Activated CD8-positive, alpha-beta memory T cell treated with anti-CD3 and anti-CD28 coated beads, Interleukin-2, amount 50 U/mL, for 24 hours (primary cell): ENCODE measurements around the gene SYDE1.
A peak's percentile ranks its signal among the peaks of the same experiment; 100 is the strongest.

Source experiments
- DNase-seq: peaks from one replicate; pipeline ENCODE4 v3.0.0-alpha.2; 2020; ENCODE audit errors: extremely low read depth

SYDE1 gene

DNA sequence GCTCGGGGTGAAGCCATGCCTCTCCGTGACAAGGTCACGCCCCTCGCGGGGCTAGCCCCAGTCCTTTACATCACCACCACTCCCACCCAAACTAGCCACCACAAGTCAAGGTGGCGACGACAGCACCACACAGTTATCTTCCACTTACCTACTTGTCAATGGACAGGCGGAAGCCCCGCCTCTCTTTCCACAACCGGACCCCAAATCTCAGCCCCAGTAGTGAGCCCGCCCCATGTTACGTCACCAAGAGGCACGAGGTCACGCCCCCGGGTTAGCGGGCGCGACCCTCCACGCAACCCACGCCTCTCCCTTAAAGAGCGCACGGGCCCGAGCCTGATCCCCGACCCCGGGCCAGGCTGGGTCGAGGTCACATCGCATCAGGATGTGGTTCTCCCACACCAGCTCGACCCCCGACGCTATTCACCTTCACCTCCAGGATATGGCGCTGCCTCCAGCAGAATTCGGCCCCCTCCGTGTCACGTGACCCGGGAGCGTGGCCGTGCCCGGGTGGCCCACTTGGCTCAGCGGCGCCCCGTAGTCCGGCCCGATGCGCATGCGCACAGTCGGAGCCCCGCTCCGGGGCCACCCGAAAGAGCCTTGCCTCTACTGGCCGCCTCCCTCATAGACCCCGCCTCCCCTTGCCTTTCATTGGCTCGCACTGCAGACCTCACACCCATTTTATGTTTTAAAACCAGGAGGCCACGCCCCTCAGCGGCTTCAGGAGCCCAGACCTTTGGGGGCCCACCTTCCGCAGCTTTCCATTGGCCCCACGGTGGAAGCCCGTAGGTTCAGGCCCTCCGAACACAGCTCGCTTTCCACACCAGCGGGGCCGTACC, 18.2 kb downstream of the SYDE1 start:
- DNase-seq = peak; percentile 96

DNA sequence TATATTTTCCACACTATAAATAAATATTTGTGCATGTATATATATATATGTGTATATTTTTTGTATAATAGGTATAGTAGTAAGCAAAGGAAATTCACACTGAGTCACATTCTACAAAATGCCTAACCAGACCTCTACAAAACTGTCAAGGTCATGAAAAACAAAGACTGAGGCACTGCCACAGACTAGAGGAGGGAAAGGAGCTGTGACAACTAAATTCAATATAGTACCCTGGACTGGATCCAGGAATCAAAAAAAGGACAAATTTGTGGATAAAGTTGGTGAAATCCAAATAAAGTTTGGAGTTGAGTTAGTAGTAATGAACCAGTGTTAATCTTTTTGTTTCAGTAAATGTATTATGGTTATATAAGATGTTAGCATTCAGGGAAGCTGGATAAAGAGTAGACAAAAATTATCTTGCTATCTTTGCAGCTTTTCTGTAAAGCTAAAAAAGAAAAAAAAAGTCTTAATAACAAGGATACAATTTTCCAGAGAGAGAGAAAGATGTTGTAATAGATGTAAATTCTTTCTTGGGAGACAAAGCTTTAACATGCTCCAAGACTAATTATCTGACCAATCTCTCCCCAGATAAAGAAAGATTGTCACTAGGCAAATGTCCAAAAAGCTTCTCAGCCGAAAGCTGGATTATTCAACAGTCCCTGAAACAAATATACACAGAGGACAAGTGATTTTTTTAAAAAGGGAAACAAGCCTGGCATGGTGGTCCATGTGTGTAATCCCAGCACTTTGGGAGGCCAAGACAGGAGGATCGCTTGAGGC, 19.1 kb downstream of the SYDE1 start:
- no peak for DNase-seq

DNA sequence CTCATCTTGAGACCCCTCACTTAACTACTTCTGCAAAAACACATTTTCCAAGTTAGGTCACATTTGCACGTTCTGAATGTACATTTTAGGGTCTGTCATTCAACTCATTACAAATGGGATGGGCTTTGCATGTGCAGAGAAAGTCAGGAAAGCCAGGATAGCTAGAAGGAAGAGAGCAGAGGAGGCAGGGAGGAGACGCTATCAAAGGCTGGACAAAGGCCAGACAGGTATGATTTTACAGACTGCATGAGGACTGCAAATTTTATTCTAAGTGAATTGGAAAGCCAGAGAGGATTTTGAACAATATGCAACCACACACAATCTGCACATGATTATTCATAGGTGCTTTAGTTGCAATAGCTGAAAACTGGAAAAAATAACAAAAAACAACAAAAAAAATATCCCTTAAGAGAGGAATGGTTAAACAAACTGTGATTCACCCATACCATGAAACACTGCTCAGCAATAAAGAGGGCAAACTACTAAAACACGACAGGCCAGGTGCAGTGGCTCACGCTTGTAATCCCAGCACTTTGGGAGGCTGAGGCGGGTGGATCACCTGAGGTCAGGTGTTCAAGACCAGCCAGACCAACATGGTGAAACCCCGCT, 21.1 kb downstream of the SYDE1 start:
- no peak for DNase-seq

DNA sequence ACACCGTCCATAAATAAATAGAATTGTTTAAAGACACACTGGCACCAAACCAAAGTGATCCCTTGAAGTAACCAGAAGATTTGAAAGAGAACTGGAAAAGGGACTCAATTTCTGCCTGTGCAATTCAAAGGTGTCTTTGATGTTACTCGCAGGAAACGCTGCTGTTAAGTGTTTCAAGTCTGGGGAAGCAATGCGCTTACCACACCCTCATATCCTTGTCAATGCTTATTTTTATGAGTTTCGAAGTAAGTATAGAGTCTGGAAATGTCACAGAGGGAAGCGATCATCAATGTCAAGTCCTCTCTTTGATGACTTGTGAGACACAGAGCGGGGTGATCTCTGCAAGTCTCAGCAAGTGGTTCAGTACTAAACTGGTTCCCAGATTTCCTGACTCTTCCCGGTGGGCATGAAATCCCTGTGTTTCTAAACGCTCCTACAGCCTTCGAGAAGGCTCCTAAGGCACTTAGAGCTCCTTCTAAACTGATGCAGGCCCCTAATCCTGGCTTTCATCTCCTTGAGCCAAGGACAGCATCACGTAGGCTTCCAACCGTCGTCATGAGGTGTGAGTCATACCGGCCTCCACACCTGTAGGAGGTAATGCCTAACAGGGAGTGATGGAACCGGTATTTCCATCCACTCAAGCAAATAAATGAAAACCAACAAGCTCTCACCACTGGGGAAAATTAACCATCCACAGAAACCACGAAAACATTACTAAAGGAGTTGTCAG, 22.8 kb downstream of the SYDE1 start:
- no peak for DNase-seq

- no peak for DNase-seq
Measured at GRCh38 chr19:15136234-15136954, 29.2 kb downstream of the SYDE1 start.

DNA sequence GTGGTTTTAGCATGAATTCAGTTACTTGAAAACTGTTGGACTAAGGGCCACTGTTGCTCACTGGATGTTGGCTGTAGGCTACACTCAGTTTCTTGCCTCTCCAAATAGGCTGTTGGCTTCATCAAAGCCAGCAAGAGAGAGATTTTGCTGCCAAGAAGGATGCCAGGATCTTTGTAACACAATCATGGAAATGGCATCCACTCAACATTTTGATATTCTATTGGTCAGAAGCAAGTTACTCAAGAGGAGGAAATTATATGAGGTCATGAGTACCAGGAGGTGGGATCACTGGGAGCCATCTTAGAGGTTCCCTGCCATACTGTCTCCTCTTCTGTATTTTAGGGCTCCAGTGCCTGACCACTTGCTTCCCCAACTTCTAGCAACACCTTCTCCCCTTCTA, 30.6 kb downstream of the SYDE1 start:
- DNase-seq = no peak

DNA sequence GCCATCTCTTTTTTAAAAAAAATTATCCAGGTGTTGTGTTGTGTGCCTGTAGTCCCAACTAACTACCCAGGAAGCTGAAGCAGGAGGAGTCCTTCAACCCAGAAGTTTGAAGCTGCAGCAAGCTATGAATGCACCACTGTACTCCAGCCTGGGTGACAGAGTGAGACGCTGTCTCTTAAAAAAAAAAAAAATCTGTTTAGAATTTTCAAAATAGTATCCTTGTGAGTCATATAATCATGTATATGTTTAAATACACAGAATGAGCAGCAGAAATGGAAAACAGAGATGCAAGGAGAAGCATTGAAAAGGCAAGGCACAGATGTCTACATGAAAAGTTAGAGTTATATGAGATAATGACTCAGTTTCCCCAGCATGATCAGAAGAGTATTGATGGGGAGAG, 31.2 kb downstream of the SYDE1 start:
- DNase-seq = no peak

DNA sequence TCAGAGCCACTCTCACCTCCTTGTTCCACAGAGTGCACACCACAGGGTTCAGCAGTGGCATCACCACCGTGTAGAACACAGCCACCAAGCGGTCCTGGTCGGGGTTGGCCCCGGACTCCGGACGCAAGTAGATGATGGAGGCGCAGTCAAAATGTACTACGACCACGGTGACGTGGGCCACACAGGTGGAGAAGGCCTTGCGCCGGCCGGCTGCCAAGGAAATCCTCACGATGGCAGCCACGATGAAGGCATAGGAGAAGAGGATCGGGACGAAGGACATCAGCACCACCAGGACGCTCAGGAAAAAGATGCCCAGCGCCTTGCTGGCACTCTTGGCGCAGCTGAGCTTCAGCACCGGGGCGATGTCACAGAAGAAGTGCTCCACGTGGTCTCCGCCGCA, 33.9 kb downstream of the SYDE1 start:
- no peak for DNase-seq

GRCh38 chr19:15142313-15142712, 35.1 kb downstream of the SYDE1 start:
- DNase-seq = no peak

- no peak for DNase-seq
Measured at GRCh38 chr19:15144046-15144646, 36.9 kb downstream of the SYDE1 start.

DNA sequence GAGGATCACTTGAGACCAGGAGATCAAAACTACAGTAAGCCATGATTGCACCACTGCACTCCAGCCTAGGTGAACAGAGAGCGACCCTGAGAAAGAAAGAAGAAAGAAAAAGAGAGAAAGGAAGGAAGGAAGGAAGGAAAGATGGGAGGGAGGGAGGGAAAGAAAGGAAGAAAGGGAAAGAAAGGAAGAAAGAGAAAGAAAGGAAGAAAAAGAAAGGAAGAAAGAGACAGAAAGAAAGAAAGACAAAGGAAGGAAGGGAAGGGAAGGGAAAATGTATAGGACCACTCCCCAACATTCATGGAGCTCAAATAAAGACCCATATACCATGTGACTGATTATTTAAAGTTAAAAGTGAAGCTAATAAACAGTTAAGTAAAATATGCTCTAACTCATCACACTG, 39.9 kb downstream of the SYDE1 start:
- no peak for DNase-seq

GRCh38 chr19:15149737-15150136, 42.5 kb downstream of the SYDE1 start:
- DNase-seq = no peak

- no peak for DNase-seq
Measured at GRCh38 chr19:15154002-15154612, 46.9 kb downstream of the SYDE1 start.

- DNase-seq = no peak
Measured at GRCh38 chr19:15155296-15155695, 48.1 kb downstream of the SYDE1 start.

DNA sequence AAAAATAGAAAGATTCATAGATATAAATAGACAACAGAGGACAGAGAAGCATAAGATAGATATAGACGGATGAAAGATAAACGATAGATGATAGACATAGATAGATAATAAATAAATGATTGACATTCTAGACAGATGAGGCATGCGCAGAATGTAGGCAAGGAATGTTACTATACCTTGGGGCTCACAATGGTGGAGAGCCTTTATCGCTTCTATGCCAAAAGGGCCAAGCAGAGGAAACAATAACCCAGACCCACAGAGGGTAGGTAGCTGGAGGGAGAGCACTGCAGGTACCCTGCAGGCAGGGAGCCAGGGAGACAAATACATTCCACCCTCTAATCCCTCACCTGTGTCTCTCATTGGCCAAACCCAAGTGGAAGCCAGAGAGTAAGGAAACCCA, 49.2 kb downstream of the SYDE1 start:
- DNase-seq = no peak

DNA sequence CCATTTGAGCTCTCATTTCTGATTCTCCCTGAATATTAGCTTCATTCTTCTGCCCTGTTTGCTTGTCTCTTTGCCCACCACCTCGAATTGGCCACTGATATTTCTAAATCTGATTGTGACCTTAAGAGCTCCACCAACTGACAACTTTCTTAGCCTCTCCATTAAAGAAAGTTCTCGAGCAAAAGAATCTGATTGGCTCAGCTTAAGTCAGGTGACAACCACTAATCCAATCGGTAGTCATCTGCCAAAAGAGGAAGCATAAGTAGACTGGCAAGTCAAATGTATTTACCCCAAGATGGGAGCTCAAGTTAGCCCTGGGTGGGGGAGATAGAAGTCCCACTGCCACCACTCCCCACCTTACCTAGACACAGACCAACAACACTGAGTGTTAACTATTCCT, 52.0 kb downstream of the SYDE1 start:
- DNase-seq = no peak

- DNase-seq = no peak
Measured at GRCh38 chr19:15161028-15161984, 54.1 kb downstream of the SYDE1 start.
